Non-pigmented ciliary epithelial cell (primary cell): ENCODE results near the gene CDC7.
"Not testable (repeated sequence)": the region's sequence is repeated elsewhere in the genome, so short reads cannot be mapped to it uniquely, and the experiment has no call there.

Experiments
- DNase-seq: peaks from one replicate; pipeline ENCODE4 v3.0.0-alpha.2; 2010; ENCODE audit warnings: low read depth

Gene CDC7

GRCh38 chr1:91500756-91501522, at the start of gene CDC7:
CDC7 (plus strand) TSS chr1:91500851; CDS start chr1:91501717, 866 bp downstream.
- peak; percentile 42 for DNase-seq

GRCh38 chr1:91454136-91454535, 46.5 kb upstream of the CDC7 start:
- no peak for DNase-seq

- no peak for DNase-seq
Observed at GRCh38 chr1:91455334-91455733, 45.3 kb upstream of the CDC7 start.

GRCh38 chr1:91455896-91456295, 44.8 kb upstream of the CDC7 start:
- DNase-seq, result no peak

GRCh38 chr1:91465350-91465749, 35.3 kb upstream of the CDC7 start:
- not testable (repeated sequence) for DNase-seq

GRCh38 chr1:91476533-91477217, 24.0 kb upstream of the CDC7 start:
- no peak for DNase-seq

GRCh38 chr1:91487469-91487868, 13.2 kb upstream of the CDC7 start:
- no peak for DNase-seq

GRCh38 chr1:91490501-91490900, 10.2 kb upstream of the CDC7 start:
- no peak for DNase-seq

- no peak for DNase-seq
Observed at GRCh38 chr1:91498035-91498434, 2.6 kb upstream of the CDC7 start.

- DNase-seq, result no peak
Observed at GRCh38 chr1:91498498-91499245, 2.0 kb upstream of the CDC7 start.

- DNase-seq, result no peak
Observed at GRCh38 chr1:91499346-91499745, 1.3 kb upstream of the CDC7 start.

GRCh38 chr1:91499904-91500755, 521 bp upstream of the CDC7 start:
- no peak for DNase-seq

- peak; percentile 13 for DNase-seq
Observed at GRCh38 chr1:91501523-91501851, 836 bp downstream of the CDC7 start.

GRCh38 chr1:91501971-91502671, 1.5 kb downstream of the CDC7 start:
- DNase-seq, result no peak

- no peak for DNase-seq
Observed at GRCh38 chr1:91502672-91503184, 2.1 kb downstream of the CDC7 start.

GRCh38 chr1:91503332-91503900, 2.8 kb downstream of the CDC7 start:
- no peak for DNase-seq

GRCh38 chr1:91503975-91504530, 3.4 kb downstream of the CDC7 start:
- no peak for DNase-seq

GRCh38 chr1:91505086-91505485, 4.4 kb downstream of the CDC7 start:
- no peak for DNase-seq

- no peak for DNase-seq
Observed at GRCh38 chr1:91506071-91506470, 5.4 kb downstream of the CDC7 start.

- DNase-seq, result no peak
Observed at GRCh38 chr1:91507328-91507727, 6.7 kb downstream of the CDC7 start.

- DNase-seq, result no peak
Observed at GRCh38 chr1:91510754-91511153, 10.1 kb downstream of the CDC7 start.
